Astrocyte (in vitro differentiated cells and primary cell): ENCODE data around the gene WDR35. TPM values are rescaled to one million over a fixed set of nuclear protein-coding genes. Genes with fewer than 3 reads are reported as not detected.

Experiments
- DNase-seq: peaks from one replicate; pipeline ENCODE4 v3.0.0-alpha.2; 2010; ENCODE audit warnings: low read depth
- FAIRE-seq: peaks from 2 replicates; lab custom pipeline; 2011; peaks lifted over from hg19 to GRCh38; lab: Jason Lieb, UNC
- H2AFZ ChIP-seq: 2 replicates; pipeline ENCODE4 v1.6.0; 2012; ENCODE audit warnings: low read depth, low read length, inconsistent platforms
- H3K27ac ChIP-seq: 2 replicates; pipeline ENCODE4 v1.5.1; 2011; ENCODE audit warnings: low read depth, low read length, inconsistent platforms
- H3K27me3 ChIP-seq: 2 replicates; pipeline ENCODE4 v1.6.0; 2011; ENCODE audit warnings: low read length, inconsistent platforms; ENCODE audit not compliant: insufficient read depth
- H3K36me3 ChIP-seq: 2 replicates; pipeline ENCODE4 v1.5.1; 2011; ENCODE audit warnings: low read length, inconsistent platforms; ENCODE audit not compliant: insufficient read depth
- H3K4me1 ChIP-seq: 2 replicates; pipeline ENCODE4 v1.5.1; 2011; ENCODE audit warnings: low read length, inconsistent platforms; ENCODE audit not compliant: insufficient read depth
- H3K4me2 ChIP-seq: 2 replicates; pipeline ENCODE4 v1.6.0; 2012; ENCODE audit warnings: low read length, inconsistent platforms
- H3K4me3 ChIP-seq: 2 replicates; pipeline ENCODE4 v1.5.1; 2011; ENCODE audit warnings: low read depth, mild to moderate bottlenecking, low read length, inconsistent platforms; ENCODE audit not compliant: insufficient read depth
- H3K79me2 ChIP-seq: 2 replicates; pipeline ENCODE4 v1.6.0; 2012; ENCODE audit warnings: mild to moderate bottlenecking, low read length, inconsistent platforms; ENCODE audit not compliant: insufficient read depth
- H3K9ac ChIP-seq: 2 replicates; pipeline ENCODE4 v1.6.0; 2012; ENCODE audit warnings: mild to moderate bottlenecking, low read length, inconsistent platforms
- H3K9me3 ChIP-seq: 2 replicates; pipeline ENCODE4 v1.5.1; 2012; ENCODE audit warnings: low read depth, mild to moderate bottlenecking, low read length, inconsistent platforms; ENCODE audit not compliant: insufficient read depth
- H4K20me1 ChIP-seq: 2 replicates; pipeline ENCODE4 v1.6.0; 2012; ENCODE audit warnings: low read length, inconsistent platforms; ENCODE audit not compliant: insufficient read depth
- H3K27ac Mint-ChIP-seq: one replicate; pipeline ENCODE4 v1.8.0; 2021; ENCODE audit warnings: mild to moderate bottlenecking, mixed read lengths; ENCODE audit not compliant: unreplicated experiment
- H3K27me3 Mint-ChIP-seq: one replicate; pipeline ENCODE4 v1.8.0; 2021; ENCODE audit warnings: low read depth, mixed read lengths; ENCODE audit not compliant: unreplicated experiment
- H3K36me3 Mint-ChIP-seq: one replicate; pipeline ENCODE4 v1.8.0; 2021; ENCODE audit warnings: low read depth, mixed read lengths; ENCODE audit not compliant: unreplicated experiment
- H3K4me1 Mint-ChIP-seq: one replicate; pipeline ENCODE4 v1.8.0; 2021; ENCODE audit warnings: low read depth, mixed read lengths; ENCODE audit not compliant: unreplicated experiment
- H3K4me3 Mint-ChIP-seq: one replicate; pipeline ENCODE4 v1.8.0; 2021; ENCODE audit warnings: mild to moderate bottlenecking, moderate library complexity, mixed read lengths; ENCODE audit not compliant: unreplicated experiment
- H3K9me3 Mint-ChIP-seq: one replicate; pipeline ENCODE4 v1.8.0; 2021; ENCODE audit warnings: mild to moderate bottlenecking, mixed read lengths; ENCODE audit not compliant: unreplicated experiment
- EZH2 ChIP-seq: IDR thresholded peaks from 2 replicates; pipeline ENCODE4 v1.6.1; 2012; ENCODE audit warnings: mild to moderate bottlenecking, low read length, inconsistent platforms; ENCODE audit not compliant: insufficient read depth
- total RNA-seq: library from RNA; stranded (reverse); gene quantifications from 2 replicates; pipeline ENCODE4 v1.2.1, GENCODE V29; 2021
- TF ChIP-seq, protein P1 (sequence below): IDR thresholded peaks from 2 replicates; pipeline ENCODE4 v1.5.1; 2011; ENCODE audit warnings: low read depth, mild to moderate bottlenecking, inconsistent platforms, low read length, moderate library complexity; ENCODE audit not compliant: insufficient read depth

WDR35 gene
- total RNA-seq, 1 donor from 2014 or later = 9.6 TPM

DNA sequence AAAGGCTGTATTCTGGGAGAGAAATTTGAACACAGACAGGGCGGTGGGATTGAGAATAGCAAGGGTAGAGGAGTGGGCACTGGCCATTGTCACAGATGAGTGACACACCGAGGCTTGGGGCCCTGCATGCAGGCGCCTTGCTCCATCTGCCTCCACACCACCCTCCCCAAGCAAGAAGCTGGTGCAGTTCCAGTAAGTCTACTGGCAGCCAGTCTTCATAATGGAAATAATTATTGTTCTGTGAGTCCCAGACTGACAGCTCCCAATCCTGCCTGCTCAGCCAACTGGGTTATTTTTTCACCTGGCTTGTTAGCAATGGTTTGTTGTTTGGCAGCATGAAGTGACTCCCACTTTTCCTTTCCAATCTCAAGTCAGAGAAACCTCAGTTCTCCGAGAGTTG, 101.1 kb downstream of the WDR35 start:
- no peak for TF ChIP-seq EZH2
- TF ChIP-seq, protein P1, sequence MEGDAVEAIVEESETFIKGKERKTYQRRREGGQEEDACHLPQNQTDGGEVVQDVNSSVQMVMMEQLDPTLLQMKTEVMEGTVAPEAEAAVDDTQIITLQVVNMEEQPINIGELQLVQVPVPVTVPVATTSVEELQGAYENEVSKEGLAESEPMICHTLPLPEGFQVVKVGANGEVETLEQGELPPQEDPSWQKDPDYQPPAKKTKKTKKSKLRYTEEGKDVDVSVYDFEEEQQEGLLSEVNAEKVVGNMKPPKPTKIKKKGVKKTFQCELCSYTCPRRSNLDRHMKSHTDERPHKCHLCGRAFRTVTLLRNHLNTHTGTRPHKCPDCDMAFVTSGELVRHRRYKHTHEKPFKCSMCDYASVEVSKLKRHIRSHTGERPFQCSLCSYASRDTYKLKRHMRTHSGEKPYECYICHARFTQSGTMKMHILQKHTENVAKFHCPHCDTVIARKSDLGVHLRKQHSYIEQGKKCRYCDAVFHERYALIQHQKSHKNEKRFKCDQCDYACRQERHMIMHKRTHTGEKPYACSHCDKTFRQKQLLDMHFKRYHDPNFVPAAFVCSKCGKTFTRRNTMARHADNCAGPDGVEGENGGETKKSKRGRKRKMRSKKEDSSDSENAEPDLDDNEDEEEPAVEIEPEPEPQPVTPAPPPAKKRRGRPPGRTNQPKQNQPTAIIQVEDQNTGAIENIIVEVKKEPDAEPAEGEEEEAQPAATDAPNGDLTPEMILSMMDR = no peak

DNA sequence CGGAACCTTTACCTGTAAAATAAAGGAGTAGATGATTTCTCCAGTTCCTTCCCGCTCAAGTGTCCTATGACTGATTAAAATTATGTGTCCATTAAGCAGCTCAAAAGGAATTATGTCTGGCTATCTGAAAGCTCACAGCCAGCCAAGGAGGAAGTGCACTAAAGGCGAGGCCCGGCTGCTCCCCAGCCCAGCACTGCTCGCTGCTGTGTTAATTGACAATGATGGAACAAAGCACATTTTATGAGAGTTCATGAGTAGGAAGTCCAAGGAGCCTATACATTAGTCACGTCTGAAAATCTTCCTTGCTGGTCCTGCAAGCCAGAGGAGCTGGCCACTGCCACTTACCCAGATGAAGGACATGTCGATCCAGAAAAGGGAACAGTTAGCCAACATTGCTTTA, 102.4 kb downstream of the WDR35 start:
- Mint-ChIP-seq H3K4me1 (peaks cover 3% of the 10 kb centered on the region), H3K4me3 (no peak overlapping the region), H3K36me3 (peaks cover 4% of the 10 kb centered on the region), H3K9me3 (no peaks in the 10 kb centered on the region), H3K27ac (no peak overlapping the region), H3K27me3 (peaks cover 11% of the 10 kb centered on the region)
- no peak for DNase-seq
- Histone ChIP-seq H3K9me3 (no peaks in the 10 kb centered on the region), H3K36me3 (no peaks in the 10 kb centered on the region), H4K20me1 (no peaks in the 10 kb centered on the region), H2AFZ (no peak overlapping the region), H3K9ac (no peak overlapping the region), H3K4me1 (no peaks in the 10 kb centered on the region), H3K27me3 (no peaks in the 10 kb centered on the region), H3K4me3 (no peak overlapping the region), H3K79me2 (no peaks in the 10 kb centered on the region), H3K27ac (no peak overlapping the region), H3K4me2 (no peak overlapping the region)
- no peak for FAIRE-seq
- TF ChIP-seq, protein P1 = no peak
- TF ChIP-seq EZH2 = no peak

More for the DNA sequence above, 101.1 kb downstream of the WDR35 start:
- Histone ChIP-seq H3K27me3 (no peaks in the 10 kb centered on the region), H2AFZ (no peak overlapping the region), H3K9me3 (no peaks in the 10 kb centered on the region), H3K9ac (no peak overlapping the region), H3K4me3 (no peak overlapping the region), H3K79me2 (peaks cover 8% of the 10 kb centered on the region), H3K4me2 (no peak overlapping the region), H4K20me1 (no peaks in the 10 kb centered on the region), H3K27ac (no peak overlapping the region), H3K36me3 (no peaks in the 10 kb centered on the region), H3K4me1 (no peaks in the 10 kb centered on the region)
- Mint-ChIP-seq H3K27me3 (peaks cover 3% of the 10 kb centered on the region), H3K36me3 (peaks cover 2% of the 10 kb centered on the region), H3K4me1 (peaks cover 3% of the 10 kb centered on the region), H3K9me3 (no peaks in the 10 kb centered on the region), H3K27ac (no peak overlapping the region), H3K4me3 (no peak overlapping the region)
- no peak for FAIRE-seq
- DNase-seq = no peak

DNA sequence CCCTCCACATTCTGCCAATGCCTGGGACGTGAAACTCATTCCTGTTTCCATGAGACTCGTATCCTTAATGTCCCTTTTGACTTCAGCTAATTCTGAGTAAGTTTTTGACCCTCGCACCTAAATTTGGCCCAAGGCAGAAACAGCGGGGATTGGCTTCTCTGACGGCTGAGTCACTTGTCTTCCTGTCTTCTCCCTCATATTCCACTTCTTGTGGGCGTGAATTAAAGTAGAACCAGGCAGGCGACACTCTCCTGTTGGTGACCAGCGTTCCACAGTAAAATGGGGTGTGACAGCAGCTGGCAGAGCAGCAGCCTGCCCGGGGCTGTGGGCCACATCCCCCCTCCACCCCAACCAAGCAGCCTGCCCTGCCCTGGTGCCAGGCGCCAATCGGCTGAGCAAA, 103.6 kb downstream of the WDR35 start:
- FAIRE-seq = no peak
- Mint-ChIP-seq H3K4me3 (no peak overlapping the region), H3K36me3 (peaks cover 4% of the 10 kb centered on the region), H3K27me3 (peaks cover 22% of the 10 kb centered on the region), H3K27ac (no peak overlapping the region), H3K9me3 (peaks cover under 1% of the 10 kb centered on the region), H3K4me1 (peaks cover 3% of the 10 kb centered on the region)
- TF ChIP-seq, protein P1 = no peak
- no peak for TF ChIP-seq EZH2
- H3K27ac ChIP-seq = no peak overlapping the region
- no peaks in the 10 kb centered on the region for H4K20me1 ChIP-seq
- H3K4me2 ChIP-seq = no peak overlapping the region
- no peak for DNase-seq
- no peaks in the 10 kb centered on the region for H3K27me3 ChIP-seq
- no peaks in the 10 kb centered on the region for H3K36me3 ChIP-seq
- H3K4me1 ChIP-seq = no peaks in the 10 kb centered on the region
- no peak overlapping the region for H3K9ac ChIP-seq
- no peaks in the 10 kb centered on the region for H3K79me2 ChIP-seq
- no peak overlapping the region for H2AFZ ChIP-seq
- no peak overlapping the region for H3K4me3 ChIP-seq
- H3K9me3 ChIP-seq = no peaks in the 10 kb centered on the region
